Measurements from ENCODE around the gene LPCAT3.
"Not testable (repeated sequence)": the region's sequence is repeated elsewhere in the genome, so short reads cannot be mapped to it uniquely, and the experiment has no call there.

The LPCAT3 gene

DNA sequence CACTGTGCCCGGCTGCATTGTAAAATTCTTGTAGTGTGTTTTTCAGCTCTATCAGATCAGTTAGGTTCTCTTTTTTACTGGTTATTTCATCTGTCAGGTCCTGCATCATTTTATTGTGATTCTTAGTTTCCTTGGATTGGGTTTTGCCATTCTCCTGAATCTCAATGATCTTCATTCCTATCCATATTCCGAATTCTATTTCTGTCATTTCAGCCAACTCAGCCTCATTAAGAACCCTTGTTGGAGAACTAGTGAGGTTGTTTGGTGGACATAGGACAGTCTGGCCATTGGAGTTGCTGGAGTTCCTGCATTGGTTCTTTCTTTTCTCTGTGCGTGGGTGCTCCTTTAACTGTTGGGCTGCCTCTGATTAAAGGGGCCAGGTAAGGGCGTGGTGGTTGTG is 36.6 kb upstream of the LPCAT3 start:
- H3K4me3 ChIP-seq (ENCODE audit: low read depth, low read length): no peak overlapping the region
- no peaks in the 10 kb centered on the region for H3K4me1 ChIP-seq (ENCODE audit: control insufficient read depth, insufficient read depth, low read length)
- ChIA-PET POLR2A (no interaction called here), CTCF (no interaction called here)
- no peaks in the 10 kb centered on the region for H3K9me3 ChIP-seq (ENCODE audit: control insufficient read depth, insufficient read depth, low read depth, low read length)
- H3K36me3 ChIP-seq (ENCODE audit: control insufficient read depth in 2 of 2, insufficient read depth in 1 of 2, low read length in 2 of 2): no peaks in the 10 kb centered on the region
- no peak overlapping the region for H3K27ac ChIP-seq (ENCODE audit: extremely low read depth, low read depth, low read length)
- TF ChIP-seq PRDM1 (tag by site-specific recombination; IDR thresholded peaks at IDR 0.05) (no peak), ZNF433 (tag by site-specific recombination; IDR thresholded peaks at IDR 0.05; ENCODE audit: low read depth) (peak; percentile 95), ZNF624 (tag by site-specific recombination; IDR thresholded peaks at IDR 0.05) (no peak), ZNF692 (tag by site-specific recombination; IDR thresholded peaks at IDR 0.05) (no peak), HIC1 (tag by site-specific recombination; IDR thresholded peaks at IDR 0.05) (no peak), INSM2 (tag by site-specific recombination; IDR thresholded peaks at IDR 0.05) (no peak)

GRCh38 chr12:7049973-7050372 is 31.7 kb upstream of the LPCAT3 start:
- H3K4me1 ChIP-seq (ENCODE audit: control insufficient read depth, insufficient read depth, low read length); H3K27ac ChIP-seq (ENCODE audit: extremely low read depth, low read depth, low read length); POLR2A ChIA-PET; H3K36me3 ChIP-seq (ENCODE audit: control insufficient read depth in 2 of 2, insufficient read depth in 1 of 2, low read length in 2 of 2); H3K4me3 ChIP-seq (ENCODE audit: low read depth, low read length); H3K9me3 ChIP-seq (ENCODE audit: control insufficient read depth, insufficient read depth, low read depth, low read length): not testable (repeated sequence)
- CTCF ChIA-PET: interaction anchor here (0.7 to 0.8 kb wide), 2 partner anchors 43 to 490 kb away, joined by 3 to 4 read pairs; no protein-coding TSS in a partner anchor

DNA sequence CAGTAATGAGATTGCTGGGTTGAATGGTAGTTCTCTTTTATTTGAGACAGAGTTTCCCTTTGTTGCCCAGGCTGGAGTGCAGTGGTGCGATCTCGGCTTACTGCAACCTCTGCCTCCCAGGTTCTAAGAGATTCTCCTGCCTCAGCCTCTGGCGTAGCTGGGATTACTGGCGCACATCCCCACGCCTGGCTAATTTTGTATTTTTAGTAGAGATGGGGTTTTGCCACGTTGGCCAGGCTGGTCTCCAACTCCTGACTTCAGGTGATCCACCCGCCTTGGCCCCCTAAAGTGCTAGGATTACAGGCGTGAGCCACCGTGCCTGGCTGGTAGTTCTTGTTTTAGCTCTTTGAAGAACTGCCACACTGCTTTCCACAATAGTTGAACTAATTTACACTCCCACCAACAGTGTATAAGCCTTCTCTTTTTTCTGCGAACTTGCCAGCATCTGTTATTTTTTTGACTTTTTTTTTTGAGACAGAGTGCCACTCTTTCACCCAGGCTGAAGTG is 31.2 kb upstream of the LPCAT3 start:
- not testable (repeated sequence) for H3K27ac ChIP-seq (ENCODE audit: extremely low read depth, low read depth, low read length)

GRCh38 chr12:7047306-7047705 is 29.0 kb upstream of the LPCAT3 start:
- ChIA-PET CTCF (no interaction called here), POLR2A (no interaction called here)
- Histone ChIP-seq H3K9me3 (ENCODE audit: control insufficient read depth, insufficient read depth, low read depth, low read length) (no peaks in the 10 kb centered on the region), H3K27ac (ENCODE audit: extremely low read depth, low read depth, low read length) (no peak overlapping the region), H3K36me3 (ENCODE audit: control insufficient read depth in 2 of 2, insufficient read depth in 1 of 2, low read length in 2 of 2) (no peaks in the 10 kb centered on the region), H3K4me1 (ENCODE audit: control insufficient read depth, insufficient read depth, low read length) (0 out of 2 replicates have a peak, but pooled peaks cover 3% of the 10 kb centered on the region), H3K4me3 (ENCODE audit: low read depth, low read length) (no peak overlapping the region)
- TF ChIP-seq BCL6B (tag by site-specific recombination; IDR thresholded peaks at IDR 0.05) (peak; percentile 51; the same call in 1 of the 2 replicates), SCRT2 (tag by site-specific recombination; IDR thresholded peaks at IDR 0.05) (no peak)

More for the DNA sequence above, 31.2 kb upstream of the LPCAT3 start:
- H3K9me3 ChIP-seq (ENCODE audit: control insufficient read depth, insufficient read depth, low read depth, low read length); H3K36me3 ChIP-seq (ENCODE audit: control insufficient read depth in 2 of 2, insufficient read depth in 1 of 2, low read length in 2 of 2); H3K4me1 ChIP-seq (ENCODE audit: control insufficient read depth, insufficient read depth, low read length); POLR2A ChIA-PET; H3K4me3 ChIP-seq (ENCODE audit: low read depth, low read length): not testable (repeated sequence)
- CTCF ChIA-PET: interaction anchor here (0.7 to 1.1 kb wide), 3 partner anchors 43 to 125 kb away, joined by 3 to 4 read pairs (median 4); no protein-coding TSS in a partner anchor

Measured in HEK293 (cell line).